GM12873 (cell line): ENCODE data around the gene RXRA.

Experiments used
- CTCF ChIP-seq: IDR thresholded peaks from 2 replicates; pipeline ENCODE4 v1.5.1; 2012; ENCODE audit warnings: low read depth, mild to moderate bottlenecking, moderate library complexity, low read length, control low read depth; ENCODE audit not compliant: insufficient read depth; ENCODE audit errors: missing control alignments

The RXRA gene

DNA sequence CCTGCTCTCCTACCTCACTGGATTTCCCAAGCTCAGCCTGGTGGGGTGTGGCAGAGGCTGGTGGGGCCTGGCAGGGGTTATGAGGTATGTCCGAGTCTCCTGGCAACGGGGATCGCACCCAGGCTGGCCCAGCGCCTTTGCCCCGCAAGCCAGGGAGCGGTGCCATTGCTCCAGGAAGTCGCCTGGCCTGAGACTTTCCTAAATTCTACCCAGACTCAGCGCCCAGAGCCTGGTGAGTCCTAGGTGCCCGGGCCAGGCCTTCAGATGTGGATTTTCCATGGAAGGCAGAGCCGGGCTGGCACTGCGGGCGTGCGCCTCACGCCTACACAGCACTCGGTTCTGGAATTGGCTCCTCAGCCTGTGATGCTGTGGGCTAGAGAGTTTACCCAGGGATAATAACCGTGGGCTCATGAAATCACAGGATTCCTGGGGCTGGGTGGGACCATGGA is 159.9 kb downstream of the RXRA start:
- no peak for TF ChIP-seq CTCF

DNA sequence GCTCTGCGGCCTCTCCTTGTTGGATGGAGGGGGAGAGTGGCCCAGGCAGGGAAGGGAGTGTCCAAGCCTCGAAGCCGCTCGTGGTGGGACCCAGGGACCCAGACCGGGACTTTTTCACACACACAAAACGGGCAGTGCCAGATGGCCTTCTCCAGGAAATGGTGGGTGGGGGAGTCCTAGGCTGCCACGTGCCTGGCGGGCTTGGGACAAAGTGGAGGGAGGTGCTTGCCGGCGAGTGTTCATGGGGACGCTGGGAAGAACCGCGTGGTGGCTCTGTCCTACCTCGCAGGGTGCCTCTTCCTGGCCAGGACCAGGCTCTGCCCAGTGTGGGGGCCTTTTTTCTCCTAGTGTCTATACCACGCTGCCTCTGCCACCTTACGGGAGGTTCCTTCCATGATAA is 160.3 kb downstream of the RXRA start:
- no peak for TF ChIP-seq CTCF
